Nephron progenitor cell (in vitro differentiated cells): ENCODE results near the gene MICAL1.

ENCODE experiments used
- DNase-seq: peaks from one replicate; pipeline ENCODE4 v3.0.0; 2021
- H3K27ac Mint-ChIP-seq: 2 replicates; pipeline ENCODE4 v1.8.0; 2021; ENCODE audit warnings: mild to moderate bottlenecking, moderate library complexity, mixed read lengths
- H3K27me3 Mint-ChIP-seq: 2 replicates; pipeline ENCODE4 v1.8.0; 2021; ENCODE audit warnings: mild to moderate bottlenecking, low read depth, mixed read lengths; ENCODE audit not compliant: poor library complexity
- H3K36me3 Mint-ChIP-seq: 2 replicates; pipeline ENCODE4 v1.8.0; 2021; ENCODE audit warnings: low read depth, mixed read lengths
- H3K4me1 Mint-ChIP-seq: 2 replicates; pipeline ENCODE4 v1.8.0; 2021; ENCODE audit warnings: mixed read lengths
- H3K4me3 Mint-ChIP-seq: 2 replicates; pipeline ENCODE4 v1.8.0; 2021; ENCODE audit warnings: mild to moderate bottlenecking, moderate library complexity, mixed read lengths
- H3K9me3 Mint-ChIP-seq: 2 replicates; pipeline ENCODE4 v1.8.0; 2021; ENCODE audit warnings: mild to moderate bottlenecking, moderate library complexity, mixed read lengths
- CTCF ChIP-seq: fragments of 200-600 bp; sonication (generic); IDR thresholded peaks from 2 replicates; pipeline ENCODE4 v1.5.0; 2021; ENCODE audit warnings: antibody characterized with exemption

Gene MICAL1

GRCh38 chr6:109428889-109429477, 26.6 kb downstream of the MICAL1 start:
- no peak for TF ChIP-seq CTCF
- no peak overlapping the region for H3K27ac Mint-ChIP-seq
- peaks cover 7% of the 10 kb centered on the region for H3K4me1 Mint-ChIP-seq
- no peaks in the 10 kb centered on the region for H3K36me3 Mint-ChIP-seq
- H3K4me3 Mint-ChIP-seq = no peak overlapping the region
- no peaks in the 10 kb centered on the region for H3K9me3 Mint-ChIP-seq
- H3K27me3 Mint-ChIP-seq = peaks cover 2% of the 10 kb centered on the region
- no peak for DNase-seq

- Mint-ChIP-seq H3K4me1 (peaks cover 11% of the 10 kb centered on the region), H3K27me3 (no peaks in the 10 kb centered on the region)
- no peak for TF ChIP-seq CTCF
These were observed 30.6 kb downstream of the MICAL1 start for GRCh38 chr6:109424946-109425345.

GRCh38 chr6:109421184-109421583, 34.4 kb downstream of the MICAL1 start:
- no peak overlapping the region for H3K27ac Mint-ChIP-seq

More at GRCh38 chr6:109424946-109425345, 30.6 kb downstream of the MICAL1 start:
- H3K36me3 Mint-ChIP-seq = peaks cover 4% of the 10 kb centered on the region
- no peaks in the 10 kb centered on the region for H3K9me3 Mint-ChIP-seq
- DNase-seq = no peak
- no peak overlapping the region for H3K4me3 Mint-ChIP-seq
- H3K27ac Mint-ChIP-seq = no peak overlapping the region

GRCh38 chr6:109420751-109421150, 34.8 kb downstream of the MICAL1 start:
- DNase-seq = no peak
- Mint-ChIP-seq H3K27me3 (no peaks in the 10 kb centered on the region), H3K27ac (no peak overlapping the region), H3K4me3 (no peak overlapping the region), H3K36me3 (peaks cover 4% of the 10 kb centered on the region), H3K4me1 (peaks cover 11% of the 10 kb centered on the region), H3K9me3 (no peaks in the 10 kb centered on the region)
- TF ChIP-seq CTCF = no peak

More at GRCh38 chr6:109421184-109421583, 34.4 kb downstream of the MICAL1 start:
- peaks cover 4% of the 10 kb centered on the region for H3K36me3 Mint-ChIP-seq
- H3K27me3 Mint-ChIP-seq = no peaks in the 10 kb centered on the region
- H3K4me1 Mint-ChIP-seq = peaks cover 11% of the 10 kb centered on the region
- no peak for DNase-seq
- no peaks in the 10 kb centered on the region for H3K9me3 Mint-ChIP-seq
- no peak overlapping the region for H3K4me3 Mint-ChIP-seq
- TF ChIP-seq CTCF = no peak

- peaks cover 4% of the 10 kb centered on the region for H3K27me3 Mint-ChIP-seq
- no peak for TF ChIP-seq CTCF
These were observed 37.9 kb downstream of the MICAL1 start for GRCh38 chr6:109417646-109418045.

GRCh38 chr6:109411034-109411433, 44.5 kb downstream of the MICAL1 start:
- DNase-seq = no peak
- Mint-ChIP-seq H3K27me3 (peaks cover 14% of the 10 kb centered on the region), H3K27ac (no peak overlapping the region), H3K36me3 (peaks cover 27% of the 10 kb centered on the region), H3K4me1 (no peaks in the 10 kb centered on the region), H3K4me3 (no peak overlapping the region), H3K9me3 (peaks cover 21% of the 10 kb centered on the region)
- no peak for TF ChIP-seq CTCF

More at GRCh38 chr6:109417646-109418045, 37.9 kb downstream of the MICAL1 start:
- no peak for DNase-seq
- H3K4me1 Mint-ChIP-seq = no peaks in the 10 kb centered on the region
- H3K9me3 Mint-ChIP-seq = peaks cover 10% of the 10 kb centered on the region
- peaks cover 20% of the 10 kb centered on the region for H3K36me3 Mint-ChIP-seq
- no peak overlapping the region for H3K4me3 Mint-ChIP-seq
- H3K27ac Mint-ChIP-seq = no peak overlapping the region
